ENCODE data around the gene CXXC5.

The CXXC5 gene

GRCh38 chr5:139695178-139695573, 47.0 kb downstream of the CXXC5 start:
- DNase-seq = no peak

GRCh38 chr5:139696167-139696893, 48.2 kb downstream of the CXXC5 start:
- DNase-seq = no peak

GRCh38 chr5:139696894-139697658, 48.9 kb downstream of the CXXC5 start:
- DNase-seq = peak; percentile 93

DNA sequence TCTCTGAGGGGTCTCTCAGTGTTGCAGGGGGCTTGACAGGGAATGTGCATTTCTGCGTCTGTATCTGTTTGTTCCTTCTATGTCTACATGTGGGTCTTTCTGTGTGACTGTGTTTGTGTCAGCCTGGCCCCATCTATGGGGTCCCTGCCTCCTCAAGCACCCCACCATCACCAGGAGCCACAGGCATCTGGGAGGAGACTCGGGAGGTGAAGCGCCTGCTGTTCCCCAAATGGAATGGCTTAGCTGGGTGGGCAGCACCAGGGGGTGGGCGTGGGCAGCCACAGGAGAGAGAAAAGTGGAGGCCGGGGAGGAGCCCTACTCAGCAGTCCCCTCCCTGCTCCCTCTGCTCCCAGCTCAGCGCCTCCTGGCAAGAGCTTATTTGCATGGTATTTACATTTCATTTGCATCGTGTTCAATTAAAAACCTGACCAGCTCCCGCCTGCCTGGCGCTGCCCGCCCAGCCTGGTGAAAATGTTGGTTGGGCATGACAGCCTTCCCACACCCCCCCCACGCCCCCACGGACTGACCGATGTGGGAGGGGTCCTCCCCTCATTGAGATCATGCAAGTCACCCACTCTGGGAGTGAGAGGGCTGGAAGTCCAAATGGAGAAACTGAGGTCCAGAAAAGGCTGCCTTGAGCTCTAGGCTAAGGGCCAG, 50.5 kb downstream of the CXXC5 start:
- DNase-seq = peak; percentile 96

- DNase-seq = peak; percentile 46
Measured at GRCh38 chr5:139699351-139699750, 51.2 kb downstream of the CXXC5 start.

- DNase-seq = peak; percentile 19
Measured at GRCh38 chr5:139700711-139701055, 52.5 kb downstream of the CXXC5 start.

- peak; percentile 44 for DNase-seq
Measured at GRCh38 chr5:139701056-139701741, 53.0 kb downstream of the CXXC5 start.

- no peak for DNase-seq
Measured at GRCh38 chr5:139702548-139702947, 54.4 kb downstream of the CXXC5 start.

DNA sequence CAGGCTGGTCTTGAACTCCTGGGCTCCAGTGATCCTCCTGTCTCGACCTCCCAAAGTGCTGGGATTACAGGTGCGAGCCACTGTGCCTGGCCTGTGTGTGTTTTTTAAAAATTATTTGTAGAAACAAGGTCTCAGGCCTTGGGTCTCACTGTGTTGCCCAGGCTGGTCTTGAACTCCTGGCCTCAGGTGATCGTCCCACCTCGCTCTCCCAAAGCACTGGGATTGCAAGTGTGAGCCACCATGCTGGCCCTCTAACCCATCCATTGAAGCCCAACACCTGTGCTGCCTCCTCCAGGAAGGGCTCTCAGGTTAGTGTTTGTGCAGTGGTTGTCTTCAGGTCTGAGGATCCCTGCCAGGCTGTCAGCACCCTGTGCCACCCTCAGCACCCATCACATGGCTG, 56.6 kb downstream of the CXXC5 start:
- DNase-seq = no peak

DNA sequence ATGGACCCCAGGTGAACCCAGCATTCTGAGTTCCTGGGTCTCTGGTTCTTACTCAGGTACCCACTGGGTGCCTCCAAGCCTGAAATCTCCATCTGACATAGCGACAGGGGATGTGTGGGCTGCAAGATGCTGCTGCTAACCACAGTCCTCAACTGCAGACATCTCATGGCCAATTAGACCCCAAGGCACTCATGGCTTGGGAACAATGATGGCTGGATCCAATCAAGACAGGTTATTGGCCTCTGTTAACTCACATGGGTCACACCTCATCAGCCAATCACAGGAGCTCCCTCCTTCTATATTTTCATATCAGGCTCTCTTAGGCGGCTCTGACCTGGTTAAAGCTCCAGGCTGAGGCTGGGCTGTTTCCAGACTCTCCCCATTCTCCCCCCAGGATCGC, 57.0 kb downstream of the CXXC5 start:
- no peak for DNase-seq

DNA sequence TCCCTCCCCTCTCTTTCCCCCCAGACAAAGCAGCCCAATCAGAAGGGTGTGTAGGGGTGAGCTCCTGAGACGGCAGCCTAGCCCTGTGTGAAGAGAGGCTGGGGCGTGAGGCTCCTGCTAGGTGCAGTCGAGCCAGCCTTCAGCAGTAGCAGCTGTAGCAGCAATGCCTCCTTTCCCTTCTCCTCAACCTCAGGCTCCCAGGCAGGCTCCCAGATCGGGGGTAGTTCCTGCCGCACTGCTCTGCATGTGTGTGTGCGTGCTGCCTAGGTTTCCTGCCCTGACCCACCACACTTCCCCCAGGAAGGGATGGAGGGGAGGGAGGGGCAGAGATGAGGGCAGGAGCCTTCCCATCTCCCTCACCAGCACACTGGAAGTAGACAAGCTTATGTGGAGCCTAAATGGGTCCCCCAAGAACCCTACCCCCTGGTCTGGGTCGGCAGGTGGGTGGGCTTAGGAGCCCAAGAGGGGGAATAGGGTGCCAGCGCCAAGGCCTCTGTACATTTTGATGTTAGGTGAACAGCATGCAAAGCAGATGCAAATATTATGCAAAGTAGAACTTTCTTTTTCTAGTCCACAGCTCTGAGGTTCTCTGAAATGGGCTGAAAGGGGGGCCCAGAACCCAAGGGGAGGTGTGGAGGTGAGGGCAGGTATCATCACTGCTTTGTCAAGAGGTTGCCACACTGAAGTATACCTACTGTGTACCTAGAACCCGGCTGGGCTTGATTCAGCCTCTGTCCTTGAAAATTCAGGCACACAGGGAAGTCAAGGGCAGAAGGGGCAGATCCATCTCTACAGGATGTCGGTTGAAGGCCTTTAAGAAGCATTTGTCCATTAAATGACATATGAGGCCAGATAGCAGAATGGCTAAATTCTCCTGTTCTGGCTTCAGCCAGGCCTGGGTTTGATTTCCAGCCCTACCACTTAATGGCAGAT, 57.8 kb downstream of the CXXC5 start:
- DNase-seq = no peak

DNA sequence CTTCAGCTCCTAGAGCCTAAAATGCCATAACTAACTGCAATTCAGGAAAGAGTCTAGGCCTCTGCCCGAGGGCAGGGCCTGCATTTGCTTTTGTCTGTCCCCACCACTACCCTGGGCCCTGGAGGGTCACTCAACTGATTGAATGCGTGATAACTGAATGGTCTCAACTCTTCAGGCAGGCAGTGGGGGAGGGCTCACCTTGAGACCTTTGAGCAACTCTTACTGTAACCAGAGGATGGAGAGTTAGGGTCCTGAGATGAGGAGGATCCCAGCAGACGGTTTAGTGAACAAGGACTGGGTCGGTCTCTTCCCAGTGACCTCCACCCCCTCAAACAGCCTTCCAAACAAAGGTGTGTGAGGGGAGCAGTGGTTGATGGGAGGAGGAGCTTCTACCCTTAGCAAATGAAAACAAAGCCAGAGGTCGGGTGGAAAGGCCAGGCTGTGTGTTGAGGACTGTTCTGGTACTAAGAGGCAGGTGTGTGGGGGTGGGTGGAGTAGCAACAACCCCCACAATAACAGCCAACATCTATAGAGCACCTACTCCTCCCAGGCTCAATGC, 59.4 kb downstream of the CXXC5 start:
- no peak for DNase-seq

GRCh38 chr5:139708434-139708861, 60.3 kb downstream of the CXXC5 start:
- DNase-seq = no peak

DNA sequence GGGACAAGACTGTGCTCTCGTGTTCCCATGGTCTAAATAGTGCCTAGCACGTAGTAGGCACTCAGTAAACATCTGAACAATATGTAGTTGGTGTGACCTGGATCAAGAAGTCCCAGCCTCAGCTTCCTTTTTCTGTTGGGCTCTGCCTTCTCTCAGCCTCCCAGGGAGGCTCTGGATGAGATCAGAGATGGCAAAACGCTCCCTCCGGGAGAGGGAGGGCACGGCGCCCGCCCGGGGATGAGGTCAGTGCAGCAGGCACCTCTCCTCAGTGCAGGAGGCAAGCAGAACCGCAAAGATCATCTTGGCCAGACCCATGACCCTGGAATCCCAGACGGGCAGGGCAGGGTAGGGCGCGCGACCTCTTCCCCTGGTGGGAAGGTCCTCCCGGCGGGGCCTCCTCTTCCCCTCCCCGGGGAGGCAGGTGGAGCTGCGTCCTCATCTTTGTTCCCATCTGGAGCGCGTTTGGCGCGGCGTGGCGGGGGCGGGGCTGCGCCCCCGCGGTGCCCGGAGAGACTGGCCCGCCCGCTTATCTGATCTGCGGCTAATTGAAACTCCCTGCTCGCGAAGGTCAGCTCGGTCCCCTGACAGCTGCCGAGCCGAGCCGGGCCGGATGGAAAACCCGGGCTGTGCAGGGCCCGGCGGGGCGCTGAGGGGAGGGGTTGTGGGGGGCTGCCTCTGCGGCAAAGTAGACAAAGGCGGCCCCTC, 60.9 kb downstream of the CXXC5 start:
- DNase-seq = peak; percentile 81

- peak; percentile 73 for DNase-seq
Measured at GRCh38 chr5:139709582-139710318, 61.6 kb downstream of the CXXC5 start.

DNA sequence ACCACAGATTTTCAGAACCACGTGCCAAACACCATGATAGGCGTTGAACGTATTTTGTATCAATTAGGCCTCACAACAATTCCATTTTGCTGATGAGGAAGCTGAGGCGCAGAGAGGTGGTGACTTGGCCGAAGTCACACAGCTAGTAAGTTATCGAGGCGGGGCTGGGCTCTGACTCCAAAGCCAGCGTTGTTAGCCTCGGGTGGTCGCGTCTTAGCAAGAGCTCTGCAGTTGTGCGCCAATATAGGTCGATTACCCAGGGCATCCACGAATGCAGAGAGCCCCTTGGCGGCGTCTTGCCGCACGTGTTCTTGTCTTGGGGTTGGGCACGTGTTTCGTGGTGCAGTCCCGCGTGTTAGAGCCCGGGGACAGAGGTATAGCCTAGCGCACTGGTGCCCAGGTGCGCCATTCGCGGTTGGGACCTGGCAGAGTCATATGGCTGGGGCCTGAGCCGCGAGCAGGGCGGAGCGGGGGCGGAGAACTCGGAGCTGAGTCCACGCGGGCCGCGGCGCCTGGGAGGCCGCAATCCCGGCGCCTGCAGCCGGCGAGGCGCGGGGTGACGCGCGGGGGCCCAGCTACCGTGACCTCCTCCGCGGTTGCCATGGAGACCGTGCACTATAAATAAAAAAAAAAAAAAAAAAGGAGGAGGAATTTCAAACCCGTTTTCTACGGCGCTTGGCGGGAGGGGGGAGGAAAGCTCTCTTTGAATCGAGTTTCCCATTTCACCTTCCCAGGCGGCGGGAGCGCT, 62.3 kb downstream of the CXXC5 start:
- peak; percentile 82 for DNase-seq

GRCh38 chr5:139711067-139711905, 63.1 kb downstream of the CXXC5 start:
- DNase-seq = peak; percentile 80

DNA sequence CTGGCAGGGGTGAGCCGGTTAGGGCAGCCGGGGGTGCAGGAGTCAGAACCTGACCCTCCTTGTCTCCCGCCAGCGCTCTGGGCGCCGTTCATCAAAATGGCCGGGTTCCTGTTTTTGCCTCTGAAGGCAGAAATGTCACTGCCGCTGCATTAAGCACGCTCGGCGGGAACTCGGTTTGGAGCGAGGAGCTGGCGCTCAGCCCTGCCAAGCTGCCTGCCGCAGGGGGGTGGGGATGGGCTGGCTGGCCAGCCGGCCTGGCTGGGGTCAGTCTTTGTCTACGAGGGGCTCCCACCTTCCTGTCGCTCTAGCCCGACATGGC, 63.7 kb downstream of the CXXC5 start:
- peak; percentile 71 for DNase-seq

DNA sequence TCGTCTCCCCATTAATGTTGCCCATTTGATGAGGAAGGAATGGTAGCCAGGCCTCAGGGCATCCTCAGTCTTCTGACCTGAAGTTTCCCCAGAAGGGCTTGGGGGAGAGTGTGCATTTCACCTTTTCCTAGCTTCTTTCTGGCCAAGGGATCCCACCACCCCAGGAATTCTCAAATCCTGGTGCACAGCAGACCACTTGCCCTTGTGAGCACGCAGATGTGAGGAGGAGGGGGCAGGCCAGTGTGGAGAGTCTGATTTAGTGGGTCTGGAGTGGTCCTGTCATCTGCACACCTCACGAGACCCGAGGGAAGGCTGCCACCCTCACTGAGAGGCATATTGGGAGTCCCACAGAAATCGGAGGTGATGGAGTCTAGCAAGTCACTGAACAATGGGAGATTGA, 64.3 kb downstream of the CXXC5 start:
- DNase-seq = no peak
